ENCODE results near the gene CD14.
"Not testable (repeated sequence)": the region's sequence is repeated elsewhere in the genome, so short reads cannot be mapped to it uniquely, and the experiment has no call there.

The CD14 gene

GRCh38 chr5:140624886-140625285 is 8.1 kb downstream of the CD14 start:
- H4K8ac ChIP-seq (ENCODE audit: low read depth, low read length); H2AFZ ChIP-seq (ENCODE audit: insufficient read depth, low read length, poor library complexity); H3K4me2 ChIP-seq (ENCODE audit: low read length); H2BK12ac ChIP-seq (ENCODE audit: low read length); H4K12ac ChIP-seq (ENCODE audit: low read depth, low read length); H3K18ac ChIP-seq (ENCODE audit: low read length); H2BK120ac ChIP-seq (ENCODE audit: insufficient read depth, low read length, poor library complexity); H3K36me3 ChIP-seq (ENCODE audit: control insufficient read depth in 1 of 2, insufficient read depth in 2 of 2, low read length in 2 of 2); H3K9ac ChIP-seq (ENCODE audit: low read length); H3K9me3 ChIP-seq (ENCODE audit: insufficient read depth, low read depth, low read length); H2AK5ac ChIP-seq (ENCODE audit: low read length); H2BK5ac ChIP-seq (ENCODE audit: low read depth, low read length, poor library complexity); H3K23ac ChIP-seq (ENCODE audit: low read length); H3K79me1 ChIP-seq (ENCODE audit: low read length); H3K4me3 ChIP-seq (ENCODE audit: low read depth, low read length); H3K4ac ChIP-seq (ENCODE audit: low read depth, low read length); H4K91ac ChIP-seq (ENCODE audit: low read depth, low read length); H3K27me3 ChIP-seq (ENCODE audit: insufficient read depth, low read length); H3K27ac ChIP-seq (ENCODE audit: low read depth, low read length); H3K14ac ChIP-seq (ENCODE audit: low read length); H3K4me1 ChIP-seq (ENCODE audit: control insufficient read depth in 1 of 2, insufficient read depth in 2 of 2, low read length in 2 of 2); H3K79me2 ChIP-seq (ENCODE audit: control insufficient read depth, insufficient read depth, low read length, poor library complexity); DNase-seq: not testable (repeated sequence)
- WGBS (ENCODE audit: extremely low coverage, insufficient coverage, insufficient read length), result no CpG with 5 or more reads among the region's 10 CpGs

- not testable (repeated sequence) for H2BK12ac ChIP-seq (ENCODE audit: low read length); H3K4ac ChIP-seq (ENCODE audit: low read depth, low read length)
These were observed 9.9 kb downstream of the CD14 start for GRCh38 chr5:140623061-140623460.

GRCh38 chr5:140622301-140622700 is 10.7 kb downstream of the CD14 start:
- Histone ChIP-seq H3K27ac (ENCODE audit: low read depth, low read length) (no peak overlapping the region), H3K4me3 (ENCODE audit: low read depth, low read length) (no peak overlapping the region), H3K14ac (ENCODE audit: low read length) (no peak overlapping the region), H4K91ac (ENCODE audit: low read depth, low read length) (no peak overlapping the region), H3K27me3 (ENCODE audit: insufficient read depth, low read length) (no peaks in the 10 kb centered on the region), H3K9ac (ENCODE audit: low read length) (no peak overlapping the region), H3K79me2 (ENCODE audit: control insufficient read depth, insufficient read depth, low read length, poor library complexity) (no peaks in the 10 kb centered on the region), H2BK5ac (ENCODE audit: low read depth, low read length, poor library complexity) (no peak overlapping the region), H3K4me1 (ENCODE audit: control insufficient read depth in 1 of 2, insufficient read depth in 2 of 2, low read length in 2 of 2) (no peaks in the 10 kb centered on the region), H2AK5ac (ENCODE audit: low read length) (no peak overlapping the region), H3K23ac (ENCODE audit: low read length) (no peak overlapping the region), H3K9me3 (ENCODE audit: insufficient read depth, low read depth, low read length) (peaks cover 5% of the 10 kb centered on the region), H3K18ac (ENCODE audit: low read length) (no peak overlapping the region), H4K8ac (ENCODE audit: low read depth, low read length) (no peak overlapping the region), H2BK120ac (ENCODE audit: insufficient read depth, low read length, poor library complexity) (no peak overlapping the region), H3K79me1 (ENCODE audit: low read length) (no peaks in the 10 kb centered on the region), H3K36me3 (ENCODE audit: control insufficient read depth in 1 of 2, insufficient read depth in 2 of 2, low read length in 2 of 2) (no peaks in the 10 kb centered on the region), H4K12ac (ENCODE audit: low read depth, low read length) (no peak overlapping the region), H2BK12ac (ENCODE audit: low read length) (no peak overlapping the region), H3K4me2 (ENCODE audit: low read length) (no peak overlapping the region), H2AFZ (ENCODE audit: insufficient read depth, low read length, poor library complexity) (no peak overlapping the region), H3K4ac (ENCODE audit: low read depth, low read length) (no peak overlapping the region)
- no peak for DNase-seq
- WGBS (ENCODE audit: extremely low coverage, insufficient coverage, insufficient read length), result no CpG with 5 or more reads among the region's 3 CpGs

More at GRCh38 chr5:140623061-140623460, 9.9 kb downstream of the CD14 start:
- H2AFZ ChIP-seq (ENCODE audit: insufficient read depth, low read length, poor library complexity); H3K27me3 ChIP-seq (ENCODE audit: insufficient read depth, low read length); H3K79me2 ChIP-seq (ENCODE audit: control insufficient read depth, insufficient read depth, low read length, poor library complexity); H4K8ac ChIP-seq (ENCODE audit: low read depth, low read length); DNase-seq; H3K36me3 ChIP-seq (ENCODE audit: control insufficient read depth in 1 of 2, insufficient read depth in 2 of 2, low read length in 2 of 2); H3K4me2 ChIP-seq (ENCODE audit: low read length); H3K23ac ChIP-seq (ENCODE audit: low read length); H3K14ac ChIP-seq (ENCODE audit: low read length); H3K9ac ChIP-seq (ENCODE audit: low read length); H3K9me3 ChIP-seq (ENCODE audit: insufficient read depth, low read depth, low read length); H3K4me3 ChIP-seq (ENCODE audit: low read depth, low read length); H2AK5ac ChIP-seq (ENCODE audit: low read length); H3K27ac ChIP-seq (ENCODE audit: low read depth, low read length); H4K91ac ChIP-seq (ENCODE audit: low read depth, low read length); H3K18ac ChIP-seq (ENCODE audit: low read length); H2BK5ac ChIP-seq (ENCODE audit: low read depth, low read length, poor library complexity); H2BK120ac ChIP-seq (ENCODE audit: insufficient read depth, low read length, poor library complexity); H3K79me1 ChIP-seq (ENCODE audit: low read length); H3K4me1 ChIP-seq (ENCODE audit: control insufficient read depth in 1 of 2, insufficient read depth in 2 of 2, low read length in 2 of 2); H4K12ac ChIP-seq (ENCODE audit: low read depth, low read length): not testable (repeated sequence)

GRCh38 chr5:140611020-140611521 is 21.9 kb downstream of the CD14 start:
- WGBS (ENCODE audit: extremely low coverage, insufficient coverage, insufficient read length), result no CpG with 5 or more reads among the region's 2 CpGs

More at GRCh38 chr5:140611020-140611521, 21.9 kb downstream of the CD14 start:
- Histone ChIP-seq H2BK5ac (ENCODE audit: low read depth, low read length, poor library complexity) (no peak overlapping the region), H3K79me1 (ENCODE audit: low read length) (no peaks in the 10 kb centered on the region), H3K9ac (ENCODE audit: low read length) (no peak overlapping the region), H3K36me3 (ENCODE audit: control insufficient read depth in 1 of 2, insufficient read depth in 2 of 2, low read length in 2 of 2) (no peaks in the 10 kb centered on the region), H4K12ac (ENCODE audit: low read depth, low read length) (no peak overlapping the region), H3K4me3 (ENCODE audit: low read depth, low read length) (no peak overlapping the region), H3K27me3 (ENCODE audit: insufficient read depth, low read length) (no peaks in the 10 kb centered on the region), H3K4me2 (ENCODE audit: low read length) (no peak overlapping the region), H3K79me2 (ENCODE audit: control insufficient read depth, insufficient read depth, low read length, poor library complexity) (no peaks in the 10 kb centered on the region), H4K8ac (ENCODE audit: low read depth, low read length) (no peak overlapping the region), H2BK120ac (ENCODE audit: insufficient read depth, low read length, poor library complexity) (no peak overlapping the region), H3K4me1 (ENCODE audit: control insufficient read depth in 1 of 2, insufficient read depth in 2 of 2, low read length in 2 of 2) (no peaks in the 10 kb centered on the region), H3K23ac (ENCODE audit: low read length) (no peak overlapping the region), H4K91ac (ENCODE audit: low read depth, low read length) (no peak overlapping the region), H2BK12ac (ENCODE audit: low read length) (no peak overlapping the region), H2AK5ac (ENCODE audit: low read length) (no peak overlapping the region), H2AFZ (ENCODE audit: insufficient read depth, low read length, poor library complexity) (no peak overlapping the region), H3K9me3 (ENCODE audit: insufficient read depth, low read depth, low read length) (peaks cover 7% of the 10 kb centered on the region), H3K4ac (ENCODE audit: low read depth, low read length) (no peak overlapping the region), H3K27ac (ENCODE audit: low read depth, low read length) (no peak overlapping the region), H3K18ac (ENCODE audit: low read length) (no peak overlapping the region), H3K14ac (ENCODE audit: low read length) (no peak overlapping the region)
- no peak for DNase-seq

Data from trophoblast cell (in vitro differentiated cells and primary cell).